NCI-H82 (cell line): Measurements from ENCODE around the gene HSPA12B.

ENCODE experiments used
- DNase-seq: peaks from one replicate; lab custom pipeline; 2025; lab: John Stamatoyannopoulos, UW

The HSPA12B gene

DNA sequence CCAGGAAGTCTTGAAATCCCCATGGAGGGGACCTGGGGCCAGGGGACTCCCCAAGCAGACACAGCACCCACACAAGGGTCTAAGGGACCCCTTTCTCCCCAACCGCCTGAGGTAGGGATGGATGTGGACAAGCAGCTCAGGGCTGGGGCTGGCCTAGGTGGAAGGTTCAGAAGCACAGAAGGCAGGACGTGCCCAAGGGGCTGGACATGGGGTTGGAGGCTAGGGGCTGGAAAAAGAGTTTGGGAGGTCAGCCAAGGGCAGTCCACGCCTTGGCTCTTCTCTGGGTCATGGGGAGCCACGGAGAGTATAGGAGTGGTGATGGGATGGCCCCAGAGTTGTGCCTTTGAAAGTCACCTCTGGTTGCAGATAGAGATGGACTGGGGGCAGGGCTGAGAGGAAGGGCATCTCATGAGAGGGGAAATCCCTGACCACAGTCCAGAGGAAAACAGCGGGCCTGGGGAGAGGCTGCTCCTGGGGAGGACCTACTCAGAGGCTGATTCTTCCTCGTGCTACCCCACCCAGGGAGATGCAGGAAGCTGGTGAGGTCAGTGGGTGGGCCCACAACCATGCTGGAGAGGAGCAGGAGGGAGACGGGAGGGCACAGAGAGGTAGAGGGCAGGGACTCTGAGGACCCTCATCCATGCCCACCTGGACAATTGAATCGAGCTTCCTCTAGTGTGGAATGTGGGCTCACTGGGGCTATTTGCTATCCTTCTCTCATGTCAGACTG lies 2.5 kb upstream of the HSPA12B start:
- DNase-seq, result no peak

GRCh38 chr20:3730803-3731672 lies 1.4 kb upstream of the HSPA12B start:
- DNase-seq, result no peak

DNA sequence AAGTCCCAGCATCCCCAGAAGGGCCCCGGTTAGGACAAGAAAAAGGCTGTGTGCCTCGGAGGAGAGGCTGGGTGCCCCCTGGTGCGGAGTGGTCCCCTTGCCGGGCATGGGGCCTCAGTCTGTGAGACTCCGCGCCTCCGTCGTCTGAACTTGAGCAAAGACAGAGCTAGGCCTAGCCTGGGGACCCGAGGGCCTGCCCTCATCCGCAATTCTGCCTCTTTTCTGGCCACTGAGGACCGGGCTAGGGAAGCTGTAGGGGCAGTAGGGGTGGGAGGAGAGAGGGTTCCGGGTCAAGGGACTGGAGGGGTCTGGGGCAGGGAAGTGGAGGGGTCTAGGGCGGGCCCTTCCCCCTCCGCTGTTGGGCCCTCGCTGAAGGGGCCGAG lies 550 bp upstream of the HSPA12B start:
- DNase-seq, result no peak

DNA sequence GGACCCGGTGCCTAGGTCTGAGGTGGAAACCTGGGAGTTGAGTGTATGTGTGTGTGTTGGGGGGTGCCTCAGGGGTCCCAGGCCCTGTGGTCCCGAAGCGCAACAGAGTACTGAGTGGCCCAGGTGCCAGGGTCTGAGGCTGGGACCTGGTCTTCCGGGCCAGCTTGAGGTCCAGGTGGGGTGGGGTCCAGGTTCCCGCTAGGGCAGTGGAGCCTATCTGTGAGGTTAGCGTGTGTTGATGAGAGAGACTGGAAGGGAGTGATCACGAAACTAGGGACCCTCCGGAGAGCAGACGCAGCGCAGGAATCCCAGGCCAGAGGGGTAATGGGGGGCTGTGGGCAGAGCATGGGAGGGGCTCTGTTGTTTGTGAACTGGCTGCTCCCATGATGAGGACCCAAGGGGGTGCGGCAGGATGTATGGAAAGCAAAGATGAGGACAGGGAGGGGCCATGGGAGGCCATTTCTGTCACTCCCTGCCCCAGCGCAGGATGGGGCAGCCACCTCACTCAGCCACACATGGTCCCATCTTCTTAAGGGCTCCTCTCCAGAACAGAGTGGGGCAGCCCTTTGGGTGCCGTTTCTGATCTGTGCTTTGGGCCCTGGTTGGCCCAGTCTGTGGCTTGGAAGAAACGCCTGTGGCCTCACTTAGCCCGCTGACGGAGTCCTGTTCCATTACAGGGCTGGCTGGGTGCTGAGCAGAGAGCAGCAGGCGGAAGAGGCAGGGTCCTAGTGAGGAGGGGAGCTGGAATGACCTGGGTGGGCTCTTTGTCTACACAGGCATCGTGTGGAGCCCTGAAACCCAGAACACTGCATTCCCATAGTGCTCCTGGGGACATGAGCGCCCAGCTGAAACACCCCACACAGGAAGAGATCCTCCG lies 872 bp downstream of the HSPA12B start:
- no peak for DNase-seq

DNA sequence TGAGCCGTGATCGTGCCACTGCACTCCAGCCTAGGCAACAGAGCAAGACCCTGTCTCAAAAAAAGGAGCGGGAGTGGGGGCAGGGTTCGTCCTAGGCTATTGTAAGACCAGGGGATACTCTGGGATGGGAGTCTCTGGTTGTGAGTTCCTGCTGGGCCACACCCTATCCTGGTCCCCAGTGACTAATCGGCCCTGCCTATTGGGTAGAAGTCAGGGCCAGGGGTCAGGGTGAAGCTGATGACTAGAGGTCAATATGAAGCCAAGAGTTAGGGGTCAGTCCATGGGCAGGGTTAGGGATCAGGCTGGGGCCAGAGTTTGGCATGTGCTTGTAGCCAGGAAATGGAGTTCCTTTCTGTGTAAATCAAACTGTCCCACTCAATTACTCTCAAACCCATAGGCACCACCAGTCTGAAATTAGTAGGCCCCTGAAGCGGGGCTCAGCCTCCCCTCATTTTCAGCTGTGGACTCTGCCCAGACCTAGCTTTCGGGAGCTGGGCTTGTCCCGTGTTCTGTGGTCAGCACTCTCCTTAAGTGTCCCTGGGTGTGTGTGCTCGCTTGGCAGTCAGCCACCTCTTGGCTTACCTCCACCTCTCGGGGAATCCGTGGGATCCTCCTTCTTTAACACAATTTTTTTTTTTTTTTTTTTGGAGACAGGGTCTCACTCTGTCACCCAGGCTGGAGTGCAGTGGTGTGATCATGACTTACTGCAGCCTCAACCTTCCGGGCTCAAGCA lies 1.8 kb downstream of the HSPA12B start:
- no peak for DNase-seq

DNA sequence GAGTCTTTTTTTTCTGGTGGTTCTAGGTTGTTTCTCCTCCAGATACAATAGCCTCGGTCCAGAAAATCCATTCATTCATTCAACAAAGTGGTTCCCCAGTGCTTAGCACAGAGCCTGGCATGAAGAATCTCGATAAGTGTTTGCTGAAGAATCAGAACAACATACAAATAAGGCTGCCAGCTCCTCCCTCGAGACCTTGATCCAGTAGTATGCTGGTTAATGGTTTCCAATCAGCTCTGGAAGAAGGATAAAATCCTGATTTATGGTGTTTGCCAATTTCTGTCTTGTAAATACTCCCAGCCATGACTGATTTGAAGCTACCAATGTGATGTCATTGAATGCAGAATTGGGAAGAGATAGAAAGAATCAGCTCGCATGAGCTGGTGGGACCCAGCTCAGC lies 3.3 kb downstream of the HSPA12B start:
- no peak for DNase-seq

- DNase-seq, result no peak
Observed at GRCh38 chr20:3738111-3739053, 5.9 kb downstream of the HSPA12B start.

DNA sequence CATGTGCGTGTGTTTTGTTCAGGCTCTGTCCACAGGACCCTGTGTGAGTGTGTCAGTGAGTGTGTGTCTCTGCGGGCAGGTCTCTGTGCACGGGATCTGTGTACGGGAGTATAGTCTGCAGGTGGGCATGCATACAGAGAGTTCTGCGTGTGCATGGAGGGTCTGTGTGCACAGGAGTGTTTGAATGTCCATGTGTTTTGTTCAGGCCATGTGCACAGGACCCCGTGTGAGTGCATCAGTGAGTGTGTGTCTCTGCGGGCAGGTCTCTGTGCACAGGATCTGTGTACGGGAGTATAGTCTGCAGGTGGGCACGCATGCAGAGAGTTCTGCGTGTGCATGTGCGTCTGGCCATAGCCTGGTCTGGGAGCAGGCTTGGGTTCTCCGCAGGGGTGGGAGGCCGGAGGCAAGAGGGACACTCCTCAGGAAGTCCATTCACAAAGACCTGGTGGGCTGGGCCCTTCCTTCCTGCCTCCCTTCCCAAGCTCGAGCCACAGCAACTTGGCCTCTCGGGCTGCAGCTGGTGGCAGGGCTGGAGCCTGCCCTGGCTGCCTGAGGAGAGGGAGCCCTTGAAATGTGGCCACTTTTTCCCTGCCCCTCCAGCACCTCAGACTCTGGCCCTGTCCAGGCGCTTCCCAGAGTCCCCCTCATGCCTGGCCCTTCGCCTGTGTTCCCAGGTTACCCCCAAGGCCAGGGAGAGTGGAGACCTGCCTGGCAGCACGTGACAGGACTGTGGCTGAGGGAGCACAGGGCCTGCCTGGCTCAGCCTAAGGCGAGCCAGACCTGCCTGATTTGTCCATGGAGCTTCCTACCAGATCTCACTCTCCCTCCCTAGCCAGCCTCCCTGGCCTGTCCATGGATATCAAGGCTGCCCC lies 6.8 kb downstream of the HSPA12B start:
- DNase-seq, result no peak

GRCh38 chr20:3739926-3740451 lies 7.5 kb downstream of the HSPA12B start:
- no peak for DNase-seq

GRCh38 chr20:3740615-3741301 lies 8.3 kb downstream of the HSPA12B start:
- DNase-seq, result no peak

GRCh38 chr20:3741836-3742458 lies 9.5 kb downstream of the HSPA12B start:
- no peak for DNase-seq

- no peak for DNase-seq
Observed at GRCh38 chr20:3743251-3743650, 10.8 kb downstream of the HSPA12B start.

DNA sequence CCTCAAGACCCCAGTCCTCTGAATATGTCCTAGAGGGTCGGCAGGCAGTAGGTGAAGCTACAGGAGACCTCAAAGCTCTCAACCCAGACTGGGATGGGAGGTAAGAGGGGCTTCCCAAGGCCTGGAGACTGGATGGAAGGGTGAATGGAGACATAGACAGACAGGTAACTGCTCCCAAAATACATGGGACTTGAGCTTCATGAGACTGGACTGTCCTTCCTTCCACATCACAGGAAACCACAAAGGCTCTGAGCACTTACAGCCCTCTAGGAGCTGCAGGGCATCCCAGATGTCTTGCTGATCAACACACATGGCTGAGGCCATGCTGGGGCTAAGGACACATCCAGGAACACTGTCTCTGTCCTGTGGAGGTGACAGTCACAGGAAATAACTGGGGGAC lies 11.6 kb downstream of the HSPA12B start:
- DNase-seq, result no peak

DNA sequence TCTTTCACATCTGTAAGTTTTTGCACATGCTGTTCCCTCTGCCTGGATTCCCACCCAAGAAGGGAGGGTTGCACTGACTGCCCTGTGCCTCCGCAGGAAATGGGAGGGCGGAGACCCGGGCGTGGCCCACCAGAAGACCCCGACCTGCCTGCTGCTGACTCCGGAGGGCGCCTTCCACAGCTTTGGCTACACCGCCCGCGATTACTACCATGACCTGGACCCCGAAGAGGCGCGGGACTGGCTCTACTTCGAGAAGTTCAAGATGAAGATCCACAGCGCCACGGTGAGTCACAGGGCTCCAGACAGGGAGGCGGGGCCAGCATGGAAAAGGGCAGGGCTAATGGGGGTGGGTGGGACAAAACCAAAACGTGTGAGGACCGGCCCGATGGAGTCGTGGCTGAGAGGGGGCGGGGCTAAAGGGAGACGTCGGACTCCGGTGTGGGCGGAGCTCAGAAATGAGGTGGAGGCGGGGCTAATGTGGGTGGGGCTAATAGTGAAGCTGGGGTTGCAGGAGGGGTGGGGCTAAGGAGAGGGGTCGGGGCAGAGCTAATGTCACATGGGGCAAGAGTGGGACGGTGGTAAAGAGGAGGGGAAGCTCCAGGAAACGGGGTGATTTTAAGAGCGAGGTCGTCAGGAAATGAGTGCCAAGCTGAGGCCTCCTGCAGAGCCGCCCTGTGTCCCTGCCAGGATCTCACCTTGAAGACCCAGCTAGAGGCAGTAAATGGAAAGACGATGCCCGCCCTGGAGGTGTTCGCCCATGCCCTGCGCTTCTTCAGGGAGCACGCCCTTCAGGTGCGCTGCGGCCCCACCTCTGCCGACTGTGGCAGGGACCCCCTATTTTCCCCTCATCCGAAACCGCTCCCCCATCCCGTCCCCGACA lies 12.6 kb downstream of the HSPA12B start:
- peak; percentile 85 for DNase-seq

- DNase-seq, result no peak
Observed at GRCh38 chr20:3745686-3746173, 13.2 kb downstream of the HSPA12B start.

DNA sequence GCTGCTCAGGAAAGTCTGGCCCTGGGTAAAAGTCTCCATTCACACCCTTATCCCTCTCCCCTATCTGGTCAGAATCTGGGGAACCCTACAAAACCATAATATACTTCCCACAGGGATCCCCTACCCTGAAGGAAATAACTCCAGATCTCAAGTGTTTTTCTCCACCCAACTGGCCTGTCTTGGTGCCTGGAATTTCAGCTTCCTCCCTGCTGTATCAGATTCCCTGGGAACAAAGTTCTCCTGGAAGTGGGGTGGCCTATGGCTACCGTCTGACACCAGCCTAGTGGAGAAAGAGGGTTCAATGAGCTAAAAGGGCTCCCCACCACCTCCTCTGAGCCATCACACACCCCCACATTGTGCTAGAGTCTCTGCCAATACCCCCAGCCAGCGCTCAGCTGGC lies 15.0 kb downstream of the HSPA12B start:
- no peak for DNase-seq

GRCh38 chr20:3748073-3748472 lies 15.6 kb downstream of the HSPA12B start:
- DNase-seq, result no peak
